Suprapubic skin (tissue), 4 donors: ENCODE measurements around the gene UGT2B17.
"Not testable (repeated sequence)": the region's sequence is repeated elsewhere in the genome, so short reads cannot be mapped to it uniquely, and the experiment has no call there.

Source experiments
- POLR2A ChIP-seq, 2 donors: fragments of 450-650 bp; IDR thresholded peaks; one replicate each; pipeline ENCODE4 v1.6.1; 2017; ENCODE audit warnings: antibody characterized with exemption in 2 of 2, mild to moderate bottlenecking in 2 of 2, moderate library complexity in 2 of 2
- POLR2AphosphoS5 ChIP-seq, 3 donors: sonication (generic); formaldehyde crosslinking; IDR thresholded peaks; one replicate each; pipeline ENCODE4 v1.6.1; 2017; ENCODE audit warnings: antibody characterized with exemption in 3 of 3
- TF ChIP-seq, protein P1 (sequence below), 2 donors: fragments of 200-600 bp in 1 of 2; fragments of 450-650 bp in 1 of 2; sonication (generic) in 1 of 2; IDR thresholded peaks; one replicate each; pipeline ENCODE4 v1.5.1; 2016 to 2019; ENCODE audit warnings: antibody characterized with exemption in 2 of 2, mild to moderate bottlenecking in 1 of 2, moderate library complexity in 1 of 2

DNA sequence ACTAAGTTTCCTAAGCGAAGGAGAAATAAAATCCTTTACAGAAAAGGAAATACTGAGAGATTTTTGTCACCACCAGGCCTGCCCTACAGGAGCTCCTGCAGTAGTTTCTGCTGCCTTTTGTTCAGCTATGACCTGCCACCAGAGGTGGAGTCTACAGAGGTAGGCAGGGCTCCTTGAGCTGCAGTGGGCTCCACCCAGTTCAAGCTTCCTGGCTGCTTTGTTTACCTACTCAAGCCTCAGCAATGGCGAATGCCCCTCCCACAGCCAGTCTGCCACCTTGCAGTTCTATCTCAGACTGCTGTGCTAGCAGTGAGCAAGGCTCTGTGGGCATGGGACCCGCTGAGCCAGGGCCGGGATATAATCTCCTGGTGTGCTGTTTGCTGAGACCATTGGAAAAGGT lies 71.3 kb downstream of the UGT2B17 start:
- not testable (repeated sequence) for TF ChIP-seq POLR2A, POLR2AphosphoS5 (IDR thresholded peaks at IDR 0.05)
- TF ChIP-seq, protein P1, sequence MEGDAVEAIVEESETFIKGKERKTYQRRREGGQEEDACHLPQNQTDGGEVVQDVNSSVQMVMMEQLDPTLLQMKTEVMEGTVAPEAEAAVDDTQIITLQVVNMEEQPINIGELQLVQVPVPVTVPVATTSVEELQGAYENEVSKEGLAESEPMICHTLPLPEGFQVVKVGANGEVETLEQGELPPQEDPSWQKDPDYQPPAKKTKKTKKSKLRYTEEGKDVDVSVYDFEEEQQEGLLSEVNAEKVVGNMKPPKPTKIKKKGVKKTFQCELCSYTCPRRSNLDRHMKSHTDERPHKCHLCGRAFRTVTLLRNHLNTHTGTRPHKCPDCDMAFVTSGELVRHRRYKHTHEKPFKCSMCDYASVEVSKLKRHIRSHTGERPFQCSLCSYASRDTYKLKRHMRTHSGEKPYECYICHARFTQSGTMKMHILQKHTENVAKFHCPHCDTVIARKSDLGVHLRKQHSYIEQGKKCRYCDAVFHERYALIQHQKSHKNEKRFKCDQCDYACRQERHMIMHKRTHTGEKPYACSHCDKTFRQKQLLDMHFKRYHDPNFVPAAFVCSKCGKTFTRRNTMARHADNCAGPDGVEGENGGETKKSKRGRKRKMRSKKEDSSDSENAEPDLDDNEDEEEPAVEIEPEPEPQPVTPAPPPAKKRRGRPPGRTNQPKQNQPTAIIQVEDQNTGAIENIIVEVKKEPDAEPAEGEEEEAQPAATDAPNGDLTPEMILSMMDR (IDR thresholded peaks at IDR 0.05) = not testable (repeated sequence)
